LNCaP clone FGC (cell line): ENCODE data around the gene FTSJ3.

ENCODE experiments used
- DNase-seq: peaks from one replicate; pipeline ENCODE4 v3.0.0-alpha.2; 2011; ENCODE audit warnings: low read depth
- H3K4me3 ChIP-seq: 2 replicates; pipeline ENCODE4 v1.5.1; 2011; ENCODE audit warnings: mild to moderate bottlenecking, low read depth, low read length, control low read depth
- TF ChIP-seq, protein P1 (sequence below): IDR thresholded peaks from 2 replicates; pipeline ENCODE4 v1.5.1; 2012; ENCODE audit warnings: mild to moderate bottlenecking; ENCODE audit not compliant: control insufficient read depth, insufficient read depth; ENCODE audit errors: extremely low read depth

The FTSJ3 gene

DNA sequence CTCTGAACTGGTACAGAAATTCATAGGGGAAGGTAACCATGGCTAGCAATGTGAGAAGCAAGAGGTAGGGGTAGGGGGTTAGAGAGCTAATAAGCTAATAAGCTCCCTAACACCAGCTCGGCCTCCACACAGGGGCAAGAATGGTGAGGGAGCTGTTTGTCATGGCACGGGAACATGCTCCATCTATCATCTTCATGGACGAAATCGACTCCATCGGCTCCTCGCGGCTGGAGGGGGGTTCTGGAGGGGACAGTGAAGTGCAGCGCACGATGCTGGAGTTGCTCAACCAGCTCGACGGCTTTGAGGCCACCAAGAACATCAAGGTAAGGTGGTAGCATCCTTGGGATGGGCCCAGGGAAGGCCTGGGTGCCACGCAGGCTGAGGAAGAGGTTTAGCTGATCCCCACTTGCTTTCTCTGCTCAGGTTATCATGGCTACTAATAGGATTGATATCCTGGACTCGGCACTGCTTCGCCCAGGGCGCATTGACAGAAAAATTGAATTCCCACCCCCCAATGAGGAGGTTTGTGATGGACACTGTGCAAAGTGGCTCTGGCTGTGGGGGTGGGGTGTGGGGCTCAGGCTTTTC, 3.5 kb upstream of the FTSJ3 start:
- DNase-seq = no peak
- no peak overlapping the region for H3K4me3 ChIP-seq
- TF ChIP-seq, protein P1, sequence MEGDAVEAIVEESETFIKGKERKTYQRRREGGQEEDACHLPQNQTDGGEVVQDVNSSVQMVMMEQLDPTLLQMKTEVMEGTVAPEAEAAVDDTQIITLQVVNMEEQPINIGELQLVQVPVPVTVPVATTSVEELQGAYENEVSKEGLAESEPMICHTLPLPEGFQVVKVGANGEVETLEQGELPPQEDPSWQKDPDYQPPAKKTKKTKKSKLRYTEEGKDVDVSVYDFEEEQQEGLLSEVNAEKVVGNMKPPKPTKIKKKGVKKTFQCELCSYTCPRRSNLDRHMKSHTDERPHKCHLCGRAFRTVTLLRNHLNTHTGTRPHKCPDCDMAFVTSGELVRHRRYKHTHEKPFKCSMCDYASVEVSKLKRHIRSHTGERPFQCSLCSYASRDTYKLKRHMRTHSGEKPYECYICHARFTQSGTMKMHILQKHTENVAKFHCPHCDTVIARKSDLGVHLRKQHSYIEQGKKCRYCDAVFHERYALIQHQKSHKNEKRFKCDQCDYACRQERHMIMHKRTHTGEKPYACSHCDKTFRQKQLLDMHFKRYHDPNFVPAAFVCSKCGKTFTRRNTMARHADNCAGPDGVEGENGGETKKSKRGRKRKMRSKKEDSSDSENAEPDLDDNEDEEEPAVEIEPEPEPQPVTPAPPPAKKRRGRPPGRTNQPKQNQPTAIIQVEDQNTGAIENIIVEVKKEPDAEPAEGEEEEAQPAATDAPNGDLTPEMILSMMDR = no peak

- DNase-seq = no peak
- TF ChIP-seq, protein P1 = no peak
- H3K4me3 ChIP-seq = no peak overlapping the region
Measured at GRCh38 chr17:63830278-63830677, 2.8 kb upstream of the FTSJ3 start.

GRCh38 chr17:63828936-63829335, 1.5 kb upstream of the FTSJ3 start:
- H3K4me3 ChIP-seq = no peak overlapping the region; the same call in 1 of the 2 replicates
- TF ChIP-seq, protein P1 = no peak
- no peak for DNase-seq

DNA sequence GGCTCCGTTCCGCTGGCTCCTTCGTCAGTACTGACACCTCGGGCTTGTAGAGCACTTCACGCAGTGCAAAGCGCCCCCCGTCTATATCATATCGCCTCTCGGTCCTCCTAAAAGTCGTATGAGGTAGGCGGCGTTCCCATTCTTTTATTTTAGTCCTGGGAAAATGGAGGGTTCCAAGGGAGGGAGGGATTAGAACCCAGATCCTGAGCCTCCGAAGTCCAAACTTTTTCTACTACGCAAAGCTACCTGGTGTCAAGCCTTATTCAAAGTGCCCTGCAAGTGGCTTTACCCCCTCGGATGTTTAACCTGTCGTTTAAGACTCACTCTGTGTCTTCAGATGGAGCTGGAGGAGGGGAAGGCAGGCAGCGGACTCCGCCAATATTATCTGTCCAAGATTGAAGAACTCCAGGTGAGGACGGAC, 348 bp upstream of the FTSJ3 start:
- H3K4me3 ChIP-seq = peak overlapping the region; percentile 68
- DNase-seq = no peak
- TF ChIP-seq, protein P1 = 0 out of 2 replicates have a peak, but pooled peaks have one; percentile 17

DNA sequence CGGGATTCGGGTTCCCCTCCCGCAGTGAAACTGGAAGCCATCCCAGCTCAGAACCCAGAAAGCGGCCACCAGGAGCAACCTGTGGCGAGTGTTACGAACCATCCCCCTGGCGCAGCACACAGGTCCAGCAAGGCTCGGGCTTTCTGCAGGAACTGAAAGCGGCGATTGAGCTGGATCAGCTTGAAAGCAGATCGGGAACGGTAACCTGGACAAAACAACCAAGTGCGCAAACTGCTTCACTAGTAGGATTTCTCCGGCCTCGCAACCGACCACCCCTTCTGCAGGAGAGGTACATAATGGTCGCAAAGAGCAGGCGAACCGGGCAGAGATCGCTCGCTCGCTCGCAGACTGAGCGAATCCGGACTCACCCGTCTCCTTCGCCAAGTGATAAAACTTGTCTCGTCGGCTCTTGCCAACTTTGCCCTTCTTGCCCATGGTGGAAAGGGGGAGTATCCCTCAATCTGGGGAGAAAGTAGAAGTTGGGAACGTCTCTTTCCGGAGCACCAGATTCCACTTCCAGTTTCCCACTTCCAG, 928 bp downstream of the FTSJ3 start:
- DNase-seq = no peak
- TF ChIP-seq, protein P1 = no peak
- peak overlapping the region; percentile 68 for H3K4me3 ChIP-seq

DNA sequence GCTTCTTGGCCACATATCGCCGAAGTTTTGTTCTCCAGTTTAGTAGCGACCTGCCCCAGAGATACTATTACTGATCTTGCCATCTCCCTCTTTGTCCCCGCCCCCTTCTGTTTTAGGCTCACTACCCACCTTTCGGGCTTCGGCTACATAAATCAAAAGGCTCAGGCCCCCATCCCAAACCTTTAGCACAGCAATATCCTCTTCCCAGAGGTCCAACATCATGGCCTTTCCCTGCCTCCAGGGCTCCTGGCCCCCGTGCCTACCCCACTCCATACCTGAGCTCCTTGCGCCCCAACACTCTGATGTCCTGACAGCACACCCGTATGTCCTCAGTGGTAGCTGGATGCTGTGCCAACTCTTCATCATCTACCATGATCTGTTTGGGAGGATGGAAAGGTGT, 3.1 kb downstream of the FTSJ3 start:
- no peak overlapping the region for H3K4me3 ChIP-seq
- TF ChIP-seq, protein P1 = no peak
- DNase-seq = no peak
